KOPT-K1 (cell line): Measurements from ENCODE around the gene HPCA.
"Not testable (repeated sequence)": the region's sequence is repeated elsewhere in the genome, so short reads cannot be mapped to it uniquely, and the experiment has no call there.

ENCODE experiments used
- H3K27ac ChIP-seq: fragments of 200-600 bp; sonication (generic); 2 replicates; pipeline ENCODE4 v1.5.1; 2016; ENCODE audit warnings: antibody characterized with exemption, mild to moderate bottlenecking, low read depth, low read length; ENCODE audit not compliant: poor library complexity, severe bottlenecking
- H3K36me3 ChIP-seq: fragments of 200-600 bp; sonication (generic); 2 replicates; pipeline ENCODE4 v1.5.1; 2017; ENCODE audit warnings: antibody characterized with exemption, mild to moderate bottlenecking, low read length, moderate library complexity; ENCODE audit not compliant: insufficient read depth
- H3K9me3 ChIP-seq: fragments of 200-600 bp; sonication (generic); 2 replicates; pipeline ENCODE4 v1.5.1; 2017; ENCODE audit warnings: antibody characterized with exemption, low read length, mild to moderate bottlenecking; ENCODE audit not compliant: insufficient read depth, poor library complexity, severe bottlenecking

Gene HPCA

DNA sequence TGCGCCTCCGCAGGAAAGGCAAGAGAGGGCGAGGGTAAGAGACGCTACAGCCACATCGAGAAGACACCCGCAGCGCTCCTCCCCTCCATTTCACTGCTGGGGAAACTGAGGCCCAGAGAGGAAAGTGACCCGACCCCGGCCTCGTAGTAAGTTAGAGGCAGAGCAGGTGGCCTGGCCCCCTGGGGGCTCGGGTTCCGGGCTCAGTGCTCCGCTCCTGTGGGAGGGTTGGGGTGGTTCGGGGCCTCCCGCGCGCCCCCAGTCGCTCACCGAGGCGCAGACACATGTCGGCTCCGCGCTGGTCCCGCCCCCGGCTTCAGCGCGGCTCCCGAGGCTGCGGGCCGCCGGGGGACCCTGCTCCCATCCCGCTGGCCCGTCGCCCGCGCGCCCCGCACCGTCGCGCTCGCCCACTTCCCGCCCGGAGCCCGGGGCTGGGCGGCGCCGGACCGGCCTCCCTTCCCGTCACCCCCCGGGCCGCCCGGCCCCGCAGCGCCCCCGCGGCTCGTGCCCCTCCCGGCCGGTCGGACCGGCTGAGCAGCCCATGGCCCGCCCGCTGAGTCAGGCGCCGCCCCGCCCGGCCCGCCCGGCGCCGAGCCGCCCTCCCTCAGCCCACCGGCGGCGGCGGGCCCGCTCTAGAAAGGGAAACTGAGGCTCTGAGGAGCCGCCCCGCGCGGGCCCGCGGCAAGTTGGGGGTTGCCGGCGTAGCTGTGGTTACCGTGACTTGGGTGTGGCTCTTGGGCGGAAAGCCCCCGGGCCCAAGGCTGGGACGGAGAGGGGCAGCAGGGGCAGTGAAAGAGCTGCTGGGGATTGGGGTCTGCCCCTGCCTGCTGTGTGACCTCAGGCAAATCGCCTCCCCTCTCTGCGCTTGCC, 14.9 kb downstream of the HPCA start, which contains the start of gene TMEM54:
Gene TMEM54, minus strand, starts transcription at position 434 of the 867 bp plus-strand sequence. Its CDS starts 151 bp downstream, at position 283.
- Histone ChIP-seq H3K27ac (no peak within 1 kb of the TSS), H3K9me3 (no peaks in the 10 kb centered on the region), H3K36me3 (no peaks in the 10 kb centered on the region)

DNA sequence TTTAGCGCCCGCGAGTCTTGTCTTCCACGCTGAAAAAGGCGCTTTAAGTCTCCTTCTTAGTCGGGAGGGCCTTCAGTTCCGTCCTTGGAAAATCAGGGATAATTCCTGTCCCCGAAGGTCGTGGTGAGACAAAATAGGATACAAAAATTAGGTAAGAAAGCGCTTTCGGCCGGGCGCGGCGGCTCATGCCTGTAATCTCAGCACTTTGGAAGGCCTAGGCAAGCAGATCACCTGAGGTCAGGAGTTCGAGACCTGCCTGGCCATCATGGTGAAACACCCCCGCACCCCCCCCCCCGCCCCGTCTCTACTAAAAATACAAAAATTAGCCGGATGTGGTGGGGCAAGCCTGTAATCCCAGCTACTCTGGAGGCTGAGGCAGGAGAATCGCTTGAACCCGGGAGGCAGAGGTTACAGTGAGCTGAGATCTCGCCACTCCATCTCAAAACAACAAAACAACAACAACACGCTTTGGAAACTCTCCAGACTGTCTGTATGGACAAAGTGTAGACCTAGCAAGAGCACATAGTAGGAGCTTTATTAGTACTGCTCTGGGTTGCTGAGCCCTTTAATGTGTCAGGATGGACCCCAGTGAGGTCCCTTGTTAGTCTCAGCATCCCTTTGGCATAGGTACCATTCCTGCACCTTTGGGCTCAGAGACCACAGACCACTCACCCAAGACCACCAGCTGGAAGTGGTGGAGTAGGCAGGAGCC, 15.7 kb downstream of the HPCA start:
- Histone ChIP-seq H3K27ac (no peak overlapping the region), H3K9me3 (no peaks in the 10 kb centered on the region), H3K36me3 (no peaks in the 10 kb centered on the region)

DNA sequence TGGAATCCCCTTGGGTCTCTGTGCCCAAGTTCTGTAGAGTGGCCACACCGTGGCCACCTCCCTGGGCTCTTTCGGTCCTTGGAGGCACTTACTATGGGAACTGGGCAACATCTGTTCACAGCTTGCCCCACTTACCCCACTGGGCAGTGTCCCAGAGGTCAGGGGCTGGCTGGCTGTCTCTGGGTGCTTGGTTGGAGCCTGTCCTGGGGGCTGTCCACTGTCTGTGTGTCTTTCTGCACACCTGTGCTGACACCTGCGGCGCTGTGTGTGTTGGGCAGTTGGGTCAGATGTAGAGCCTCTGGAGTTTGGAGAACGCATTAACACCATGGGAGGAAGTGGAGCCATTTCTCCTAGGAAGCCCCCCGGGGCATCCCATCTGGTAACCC, 16.2 kb downstream of the HPCA start:
- Histone ChIP-seq H3K27ac (no peak overlapping the region), H3K9me3 (no peaks in the 10 kb centered on the region), H3K36me3 (no peaks in the 10 kb centered on the region)

DNA sequence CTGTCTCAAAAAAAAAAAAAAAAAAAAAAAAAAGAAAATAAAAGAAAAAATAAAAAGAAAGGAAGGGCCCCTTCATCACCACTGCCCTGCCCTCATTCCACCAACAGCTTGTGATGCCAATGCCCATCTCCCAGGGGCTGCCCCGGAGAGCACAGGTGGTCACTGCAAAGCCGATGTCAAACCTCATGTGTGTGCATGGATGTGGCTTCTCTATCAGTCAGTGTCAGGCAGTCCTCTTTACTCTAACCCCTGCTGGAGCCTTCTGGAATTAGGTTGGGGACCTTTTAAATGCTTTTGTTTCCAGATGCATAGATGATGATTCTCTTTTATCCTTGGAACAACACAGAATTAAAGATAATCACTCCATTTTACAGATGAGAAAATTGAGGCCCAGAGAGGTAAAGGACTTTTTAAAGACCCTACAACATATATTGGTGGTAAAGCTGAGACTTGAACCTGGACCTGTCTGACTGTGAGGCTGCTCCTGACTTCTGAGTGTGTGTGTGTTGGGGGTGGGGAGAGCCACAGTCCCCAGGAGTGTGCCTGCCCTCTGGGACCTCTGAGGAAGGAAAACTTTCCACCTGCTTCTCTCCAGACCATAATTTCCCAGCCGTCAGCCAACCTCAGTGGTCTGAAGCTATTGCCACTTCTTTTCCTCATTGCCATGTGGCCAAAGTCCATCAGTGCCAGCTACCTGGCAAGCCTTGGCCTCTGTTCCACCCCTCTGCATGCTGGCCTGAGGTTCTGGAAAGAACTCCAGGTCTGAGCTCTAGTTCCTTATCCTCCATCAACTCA, 17.9 kb downstream of the HPCA start:
- Histone ChIP-seq H3K9me3 (no peaks in the 10 kb centered on the region), H3K27ac (no peak overlapping the region), H3K36me3 (no peaks in the 10 kb centered on the region)

DNA sequence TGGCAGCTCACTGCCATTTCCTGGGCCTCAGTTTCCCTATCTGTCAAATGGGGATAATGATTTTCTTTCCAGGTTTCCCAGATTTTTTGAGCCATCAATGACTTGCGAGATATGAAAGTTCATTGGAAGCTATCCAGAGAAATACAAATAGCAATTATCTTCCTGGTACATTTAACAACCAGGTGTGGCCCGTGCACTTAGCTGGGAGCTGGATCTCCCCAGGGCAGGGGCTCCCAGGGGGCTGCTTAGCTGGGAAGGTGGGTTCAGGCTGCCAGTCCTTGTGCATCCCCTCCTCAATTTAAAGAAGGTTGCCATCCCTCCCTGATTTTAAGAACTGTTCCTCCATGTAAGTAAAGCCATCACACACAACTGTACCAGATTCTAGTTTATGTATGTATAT, 18.5 kb downstream of the HPCA start:
- Histone ChIP-seq H3K9me3 (peaks cover 1% of the 10 kb centered on the region), H3K36me3 (no peaks in the 10 kb centered on the region), H3K27ac (no peak overlapping the region)

DNA sequence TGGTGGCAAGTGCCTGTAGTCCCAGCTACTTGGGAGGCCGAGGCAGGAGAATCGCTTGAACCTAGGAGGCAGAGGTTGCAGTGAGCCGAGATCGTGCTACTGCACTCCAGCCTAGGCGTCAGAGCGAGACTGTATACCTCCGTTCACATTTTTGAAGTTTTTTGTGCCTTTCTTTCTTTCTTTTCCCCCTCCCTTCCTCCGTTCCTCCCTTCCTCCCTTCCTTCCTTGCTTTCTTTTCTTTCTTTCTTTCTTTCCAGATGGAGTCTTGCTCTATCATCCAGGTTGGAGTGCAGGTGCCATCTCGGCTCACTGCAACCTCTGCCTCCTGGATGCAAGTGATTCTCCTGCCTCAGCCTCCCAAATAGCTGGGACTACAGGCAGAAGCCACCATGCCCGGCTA, 19.3 kb downstream of the HPCA start:
- H3K9me3 ChIP-seq, H3K36me3 ChIP-seq, H3K27ac ChIP-seq: not testable (repeated sequence)

DNA sequence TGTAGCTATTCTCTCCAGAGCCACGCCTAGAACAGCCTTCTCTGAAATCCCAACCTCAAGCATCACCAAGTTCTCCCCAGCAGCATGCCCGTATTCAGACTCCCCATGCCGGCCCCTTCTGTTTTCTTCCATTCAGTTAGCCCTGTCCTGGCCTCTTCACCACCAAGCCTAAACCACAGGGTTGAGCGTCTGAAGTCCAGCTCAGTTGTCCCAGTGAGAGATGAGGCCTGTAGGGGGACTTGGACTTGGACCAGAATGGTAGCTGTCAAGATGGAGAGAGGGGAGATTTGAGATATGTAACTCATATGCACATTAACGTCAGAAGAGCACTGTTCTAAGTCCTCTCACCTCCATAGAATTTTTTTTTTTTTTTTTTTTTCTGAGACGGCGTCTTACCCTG, 20.4 kb downstream of the HPCA start:
- H3K36me3 ChIP-seq: no peaks in the 10 kb centered on the region
- peaks cover 9% of the 10 kb centered on the region for H3K9me3 ChIP-seq
- no peak overlapping the region for H3K27ac ChIP-seq

DNA sequence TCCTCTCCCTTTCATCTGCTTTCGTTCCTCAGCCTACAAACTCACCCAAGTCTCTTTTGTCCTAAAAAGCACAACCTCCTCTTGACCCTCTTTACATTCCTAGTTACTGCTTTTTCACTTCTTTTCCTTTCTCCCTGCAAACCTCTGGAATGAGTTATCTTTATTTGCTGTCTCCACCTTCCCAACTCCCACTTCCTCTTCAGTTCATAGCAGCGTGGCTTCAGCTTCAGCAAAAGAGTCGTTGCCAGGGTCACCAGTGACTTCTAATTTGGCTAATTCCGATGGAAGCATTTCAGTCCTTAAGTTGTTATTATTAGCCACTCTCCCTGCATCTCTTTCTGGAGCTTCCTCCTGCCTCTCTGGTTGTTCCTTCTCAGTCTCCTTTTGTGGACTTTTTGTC, 21.1 kb downstream of the HPCA start:
- H3K36me3 ChIP-seq: no peaks in the 10 kb centered on the region
- peaks cover 9% of the 10 kb centered on the region for H3K9me3 ChIP-seq
- H3K27ac ChIP-seq: no peak overlapping the region

DNA sequence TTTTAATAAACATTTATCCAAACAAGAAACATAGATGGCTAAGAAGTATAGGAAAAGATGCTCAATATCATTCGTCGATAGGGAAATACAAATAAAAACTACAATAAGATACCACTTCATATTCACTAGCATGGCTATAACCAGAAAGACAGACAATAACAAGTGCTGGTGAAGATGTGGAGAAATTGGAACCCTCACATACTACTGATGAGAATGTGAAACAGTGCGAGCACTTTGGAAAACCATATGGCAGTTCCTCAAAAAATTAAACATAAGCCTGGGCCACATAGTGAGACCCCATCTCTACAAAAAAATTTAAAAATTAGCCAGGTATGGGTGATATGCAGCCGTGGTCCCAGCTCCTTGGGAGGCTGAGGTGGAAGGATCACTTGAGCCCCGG, 24.0 kb downstream of the HPCA start:
- Histone ChIP-seq H3K9me3 (peaks cover 9% of the 10 kb centered on the region), H3K36me3 (no peaks in the 10 kb centered on the region), H3K27ac (no peak overlapping the region)

DNA sequence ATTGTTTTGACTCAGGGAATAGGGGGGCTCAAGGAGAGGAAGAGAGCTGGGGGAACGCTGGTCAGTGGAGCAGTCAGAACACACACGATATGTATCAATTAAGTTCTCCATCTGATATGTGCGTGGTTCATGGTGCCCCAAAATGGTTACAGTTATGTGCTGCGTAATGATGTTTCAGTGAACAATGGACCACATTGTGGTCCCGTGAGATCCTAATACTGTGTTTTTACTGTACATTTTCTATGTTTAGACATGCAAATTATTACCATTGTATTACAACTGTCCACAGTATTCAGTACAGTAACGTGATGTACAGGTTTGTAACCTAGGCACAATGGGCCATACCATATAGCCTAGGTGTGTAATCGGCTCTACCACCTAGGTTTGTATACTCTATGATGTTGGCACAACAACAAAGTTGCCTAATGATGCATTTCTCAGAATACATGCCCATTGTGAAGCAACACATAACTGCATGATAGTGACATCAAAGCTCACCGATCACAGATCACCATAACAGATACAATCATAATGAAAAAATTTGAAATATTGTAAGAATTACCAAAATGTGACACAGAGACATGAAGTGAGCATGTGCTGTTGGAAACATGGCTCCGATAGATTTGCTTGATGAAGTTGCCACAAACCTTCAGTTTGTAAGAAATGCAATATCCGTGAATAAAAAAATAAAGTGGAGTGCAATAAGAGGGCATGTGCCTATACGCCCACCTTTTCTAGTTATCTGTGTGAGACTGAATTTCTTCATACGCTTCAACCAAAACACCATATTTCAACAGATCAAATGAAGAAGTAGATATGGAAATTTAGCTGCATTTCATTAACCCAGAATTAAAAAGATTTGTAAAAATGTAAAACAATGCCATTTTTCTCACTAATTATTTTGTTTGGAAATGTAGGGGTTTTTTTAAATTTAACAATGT, 29.7 kb downstream of the HPCA start:
- Histone ChIP-seq H3K36me3 (no peaks in the 10 kb centered on the region), H3K9me3 (no peaks in the 10 kb centered on the region)

DNA sequence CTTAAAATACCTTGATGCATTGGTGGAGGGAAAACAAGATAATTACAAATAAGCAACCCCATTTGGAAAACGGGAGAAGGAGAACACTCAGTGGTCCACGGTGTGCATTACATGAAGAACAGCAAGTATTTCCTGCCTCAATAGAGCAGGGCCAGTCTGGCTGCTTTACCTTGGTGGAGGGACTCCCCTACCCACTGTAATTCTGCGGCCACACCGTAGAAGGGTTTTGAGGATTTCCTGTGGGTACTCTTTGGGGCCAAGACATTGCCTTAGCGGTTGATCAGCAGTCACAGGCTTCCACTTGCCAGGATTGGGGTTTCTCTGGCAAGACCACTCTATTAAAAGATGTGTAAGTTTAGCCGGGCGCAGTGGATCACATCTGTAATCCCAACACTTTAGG, 31.2 kb downstream of the HPCA start:
- H3K27ac ChIP-seq: no peak overlapping the region
- no peaks in the 10 kb centered on the region for H3K9me3 ChIP-seq
- no peaks in the 10 kb centered on the region for H3K36me3 ChIP-seq

More for the DNA sequence above, 29.7 kb downstream of the HPCA start:
- no peak overlapping the region for H3K27ac ChIP-seq

DNA sequence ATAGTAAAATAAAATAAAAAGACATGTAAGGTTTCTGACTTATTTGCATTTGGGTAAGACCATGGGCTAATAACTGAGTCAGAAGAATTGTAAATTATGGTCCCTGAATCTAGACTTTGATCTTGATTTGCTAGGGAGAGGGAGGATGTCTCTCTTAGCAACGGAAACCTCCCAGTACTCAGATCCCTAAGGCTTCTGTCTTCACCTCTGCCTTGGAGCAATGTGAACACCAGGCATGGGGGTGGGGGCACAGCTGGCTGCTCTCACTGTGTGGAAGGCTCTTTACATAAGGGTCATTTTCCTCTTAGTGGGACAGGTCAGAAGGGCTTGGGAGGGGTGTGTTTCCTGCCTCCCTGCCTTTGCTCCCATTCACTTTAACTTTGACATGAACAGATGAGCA, 31.9 kb downstream of the HPCA start:
- no peaks in the 10 kb centered on the region for H3K36me3 ChIP-seq
- H3K9me3 ChIP-seq: no peaks in the 10 kb centered on the region
- no peak overlapping the region for H3K27ac ChIP-seq

DNA sequence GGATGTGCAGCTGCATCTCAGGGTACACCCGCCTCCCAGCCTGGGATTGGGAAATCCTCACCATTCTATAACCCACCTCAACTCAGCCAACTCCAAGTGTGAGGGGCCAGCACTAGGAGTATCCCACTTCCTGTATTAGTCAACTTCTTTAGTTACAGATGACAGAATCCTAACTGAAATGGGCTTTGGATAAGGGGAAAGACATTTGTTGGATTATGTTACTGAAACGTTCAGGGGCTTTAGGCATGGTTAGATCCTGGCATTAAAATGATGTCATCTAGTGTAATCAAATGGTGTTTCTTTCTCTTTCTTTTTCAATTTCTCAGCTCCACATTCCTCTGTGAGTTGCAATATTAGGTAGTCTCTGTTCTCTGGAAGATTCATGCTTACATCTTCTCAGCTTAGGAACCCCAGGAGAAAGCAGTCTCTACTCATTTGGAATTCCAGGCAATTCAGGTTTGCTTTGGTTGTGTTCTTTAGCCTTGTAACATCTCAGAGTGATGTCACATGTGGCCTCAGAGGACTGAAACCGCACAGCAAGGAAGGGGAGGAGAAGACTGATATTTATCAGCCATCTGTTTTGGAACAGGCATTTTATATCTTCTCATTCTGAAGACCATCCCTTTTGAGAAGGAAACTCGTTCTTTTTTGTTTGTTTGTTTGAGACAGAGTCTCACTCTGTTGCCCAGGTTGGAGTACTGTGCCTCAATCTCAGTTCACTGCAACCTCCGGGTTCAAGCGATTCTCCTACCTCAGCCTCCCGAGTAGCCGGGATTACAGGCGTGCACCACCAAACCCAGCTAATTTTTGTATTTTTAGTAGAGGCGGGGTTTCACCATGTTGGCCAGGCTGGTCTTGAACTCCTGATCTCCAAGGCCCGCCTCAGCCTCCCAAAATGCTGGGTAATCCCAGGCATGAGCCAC, 33.8 kb downstream of the HPCA start:
- no peaks in the 10 kb centered on the region for H3K36me3 ChIP-seq
- H3K9me3 ChIP-seq: no peaks in the 10 kb centered on the region
- no peak overlapping the region for H3K27ac ChIP-seq
